ENCODE results near the gene LRRK2. TPM values are rescaled to one million over a fixed set of nuclear protein-coding genes. Genes with fewer than 3 reads are reported as not detected.

The LRRK2 gene
- total and polyA plus RNA-seq, 2 of the 8 experiments (the other 6 are each of a cell fraction or from before 2014, with no cell fraction given), result 0.06 to 0.13 TPM

GRCh38 chr12:40227447-40227846 lies 2.6 kb downstream of the LRRK2 start (continued):
- TF ChIP-seq NANOG (IDR thresholded peaks at IDR 0.05; ENCODE audit: insufficient read depth, low read depth, low read length, poor library complexity, severe bottlenecking) (no peak), RBBP5 (IDR thresholded peaks at IDR 0.05; ENCODE audit: borderline replicate concordance, low read depth, low read length) (no peak), RFX5 (IDR thresholded peaks at IDR 0.05; ENCODE audit: borderline replicate concordance, low read depth, low read length) (no peak), MAFK (IDR thresholded peaks at IDR 0.05; ENCODE audit: low read depth, low read length) (no peak), JUND (IDR thresholded peaks at IDR 0.05; ENCODE audit: low read length) (no peak), SP4 (IDR thresholded peaks at IDR 0.05; ENCODE audit: low read length) (no peak)
